K562 (cell line): ENCODE measurements around the gene CHPF. TPM values are rescaled to one million over a fixed set of nuclear protein-coding genes. Genes with fewer than 3 reads are reported as not detected.

Experiments
- ATAC-seq: fragments of 200-7000 bp; cut with Tn5 transposase; 3 replicates; pipeline ENCODE4 v1.9.1; 2020; ENCODE audit warnings: moderate library complexity
- BruUV-seq: library from RNA; stranded (reverse); fragments of 400-500 nt; replicated peaks from 2 replicates; lab custom pipeline; 2021; lab: Mats Ljungman, UMichigan
- CTCF ChIA-PET: fragments of 300-600 bp; formaldehyde crosslinking; extraction: SDS; loops from one replicate; lab custom pipeline; 2021; ENCODE audit warnings: low intra/inter-chr PET ratio; lab: Yijun Ruan, JAX
- POLR2A ChIA-PET: fragments of 300-600, 350-650 bp; sonication (Branson Sonifier 250); formaldehyde crosslinking; extraction: SDS; loops from one replicate; lab custom pipeline; 2021; ENCODE audit warnings: antibody characterized with exemption, inconsistent platforms; lab: Yijun Ruan, JAX
- DNase-seq, 4 experiments: peaks; one replicate each; pipeline versions ENCODE4 v3.0.0 to v3.0.0-alpha.2; 2011 to 2018; ENCODE audit warnings: low spot score in 3 of 4, mixed read lengths in 3 of 4; ENCODE audit errors: extremely low read depth in 1 of 4
- FAIRE-seq: peaks from 2 replicates; lab custom pipeline; 2011; peaks lifted over from hg19 to GRCh38; lab: Jason Lieb, UNC
- H2AFZ ChIP-seq: 2 replicates; pipeline ENCODE4 v1.6.0; 2011; ENCODE audit warnings: low read depth, low read length, control low read depth, inconsistent platforms
- H3K27ac ChIP-seq: fragments of 200-600 bp; 3 replicates; pipeline ENCODE4 v1.8.0; 2011; ENCODE audit warnings: low read depth, mild to moderate bottlenecking, control low read depth, inconsistent platforms, low read length, moderate library complexity, mixed read lengths; ENCODE audit errors: extremely low read depth
- H3K27me3 ChIP-seq, 2 experiments: fragments of 300-600 bp in 1 of 2; 2 replicates in 1 of 2; 3 replicates in 1 of 2; pipeline versions ENCODE4 v1.6.0 to v1.8.0; 2011; ENCODE audit warnings: inconsistent platforms in 2 of 2, low read length in 2 of 2, mild to moderate bottlenecking in 1 of 2, mixed read lengths in 1 of 2, moderate library complexity in 1 of 2; ENCODE audit not compliant: control insufficient read depth in 2 of 2, insufficient read depth in 2 of 2
- H3K36me3 ChIP-seq: fragments of 300-600 bp; 3 replicates; pipeline ENCODE4 v1.8.0; 2011; ENCODE audit warnings: mild to moderate bottlenecking, low read length, inconsistent platforms; ENCODE audit not compliant: control insufficient read depth, insufficient read depth
- H3K4me1 ChIP-seq, 2 experiments: fragments of 200-600 bp in 1 of 2; replicated peaks in 1 of 2; 2 replicates in 1 of 2; 3 replicates in 1 of 2; pipeline versions ENCODE4 v1.5.1 to v1.8.0; 2011; ENCODE audit warnings: inconsistent platforms in 2 of 2, low read length in 2 of 2, mild to moderate bottlenecking in 1 of 2, mixed read lengths in 1 of 2, moderate library complexity in 1 of 2; ENCODE audit not compliant: control insufficient read depth in 2 of 2, insufficient read depth in 2 of 2
- H3K4me2 ChIP-seq: 2 replicates; pipeline ENCODE4 v1.6.1; 2011; ENCODE audit warnings: low read length, control low read depth, inconsistent platforms, mixed read lengths; ENCODE audit not compliant: insufficient read depth
- H3K4me3 ChIP-seq: fragments of 200-600 bp; sonication (generic), shearing (Covaris generic); 2 replicates; pipeline ENCODE4 v1.5.1; 2016; ENCODE audit warnings: control low read depth, inconsistent platforms
- H3K79me2 ChIP-seq: fragments of 200-600 bp; 3 replicates; pipeline ENCODE4 v1.8.0; 2011; ENCODE audit warnings: low read length, inconsistent platforms; ENCODE audit not compliant: control insufficient read depth, insufficient read depth
- H3K9ac ChIP-seq, 2 experiments: 2 replicates each; pipeline versions ENCODE4 v1.6.0 to v1.6.1; 2011; ENCODE audit warnings: low read depth in 2 of 2, low read length in 2 of 2, control low read depth in 1 of 2, inconsistent platforms in 1 of 2, mild to moderate bottlenecking in 1 of 2, mixed read lengths in 1 of 2; ENCODE audit not compliant: insufficient read depth in 1 of 2
- H3K9me1 ChIP-seq: one replicate; pipeline ENCODE4 v1.6.0; 2011; ENCODE audit warnings: inconsistent platforms, mild to moderate bottlenecking, low read length, moderate library complexity; ENCODE audit not compliant: control insufficient read depth, insufficient read depth
- H3K9me3 ChIP-seq: replicated peaks from 2 replicates; pipeline ENCODE4 v1.5.1; 2011; ENCODE audit warnings: low read depth, low read length, inconsistent platforms; ENCODE audit not compliant: control insufficient read depth, insufficient read depth
- H4K20me1 ChIP-seq: replicated peaks from 2 replicates; pipeline ENCODE4 v1.6.1; 2011; ENCODE audit warnings: low read length, inconsistent platforms, mixed read lengths; ENCODE audit not compliant: control insufficient read depth, insufficient read depth
- GTF2F1 ChIP-seq: IDR thresholded peaks from 2 replicates; pipeline ENCODE4 v1.6.1; 2011; ENCODE audit warnings: low read depth, low read length, improper control_type of control experiment
- MAZ ChIP-seq, 2 experiments: fragments of 450-650 bp in 1 of 2; sonication (generic) in 1 of 2; formaldehyde crosslinking; IDR thresholded peaks in 1 of 2; conservative IDR thresholded peaks in 1 of 2; 2 replicates each; pipeline versions ENCODE4 v1.4.0 to v1.5.0; 2020; ENCODE audit warnings: mild to moderate bottlenecking in 1 of 2, missing genetic modification reagents in 1 of 2
- PHF8 ChIP-seq: fragments of 200-600 bp; sonication (generic); IDR thresholded peaks from 2 replicates; pipeline ENCODE4 v1.6.1; 2012; ENCODE audit warnings: mixed run types, mild to moderate bottlenecking, inconsistent platforms, low read length, moderate library complexity, borderline replicate concordance
- SREBF2 ChIP-seq: sonication (generic); formaldehyde crosslinking; IDR thresholded peaks from 2 replicates; pipeline ENCODE4 v1.4.0; 2020; ENCODE audit warnings: mild to moderate bottlenecking, missing genetic modification reagents
- TCF3 ChIP-seq: sonication (generic); formaldehyde crosslinking; IDR thresholded peaks from 2 replicates; pipeline ENCODE4 v1.4.0; 2020; ENCODE audit warnings: mild to moderate bottlenecking, missing genetic modification reagents
- THRAP3 ChIP-seq: fragments of 450-650 bp; IDR thresholded peaks from 2 replicates; pipeline ENCODE4 v1.6.1; 2016; ENCODE audit warnings: mild to moderate bottlenecking, inconsistent platforms, borderline replicate concordance
- ZFP36 ChIP-seq: fragments of 150-350 bp; IDR thresholded peaks from 2 replicates; pipeline ENCODE4 v1.6.1; 2018; ENCODE audit warnings: low read length, low read depth; ENCODE audit not compliant: partially characterized antibody
- WGBS: fragments of 100-300 bp; shearing (Covaris generic); methylation state at CpG from one replicate; pipeline ENCODE4 v1.1.6; 2016; ENCODE audit warnings: low coverage, mixed read lengths; ENCODE audit not compliant: insufficient coverage; ENCODE audit errors: missing lambda C conversion rate; 5-methylcytosine and 5-hydroxymethylcytosine counted together
- in situ Hi-C: fragments of 300-500 bp; cut with MboI; formaldehyde crosslinking; loops from 4 replicates; pipeline ENCODE4 v1.15.0; 2018; ENCODE audit warnings: inconsistent platforms, mixed read lengths
- intact Hi-C: fragments of 100-400 bp; cut with micrococcal nuclease; formaldehyde crosslinking; loops from 2 replicates; pipeline ENCODE4 v1.14.2; 2022
- polyA plus RNA-seq, 8 experiments: library from polyadenylated mRNA; depleted of rRNA in 4 of 8; stranded (reverse) in 5 of 8; unstranded in 3 of 8; fragments of >200 nt; fragmentation: Nextera tagmentation in 2 of 8; fragmentation: Illumina TruSeq in 1 of 8; extraction: Ambion mirVana in 2 of 8; extraction: Trizol in 1 of 8; gene quantifications; 2 replicates each; pipeline versions ENCODE4 v1.2.1 to v1.2.3, GENCODE V29; 2011 to 2014; ENCODE audit warnings: inconsistent platforms in 1 of 8, missing spikeins in 1 of 8
- total RNA-seq, 7 experiments: library from RNA; depleted of rRNA in 6 of 7; stranded (reverse); fragments of >200 nt in 6 of 7; fragmentation: Illumina TruSeq in 2 of 7; extraction: Trizol in 2 of 7; gene quantifications; 2 replicates each; pipeline versions ENCODE4 v1.2.1 to v1.2.3, GENCODE V29; 2011 to 2021; ENCODE audit warnings: low replicate concordance in 1 of 7

The CHPF gene
- total and polyA plus RNA-seq, 9 of the 15 experiments (the other 6 are each of a cell fraction or from before 2014, with no cell fraction given) = 0.15 to 57.2 (median 7.9) TPM

GRCh38 chr2:219502618-219503017 lies 41.0 kb downstream of the CHPF start:
- H3K27me3 ChIP-seq = no peaks in the 10 kb centered on the region
- ATAC-seq = no peak
- ChIA-PET CTCF (no interaction called here), POLR2A (no interaction called here)
- H3K79me2 ChIP-seq = peaks cover 45% of the 10 kb centered on the region
- peak overlapping the region; percentile 77; the same call in 1 of the 2 replicates for H3K4me2 ChIP-seq
- TF ChIP-seq ZFP36 (peak; percentile 67), THRAP3 (no peak)
- no peaks in the 10 kb centered on the region for H3K9me1 ChIP-seq
- peak; percentile 23 for FAIRE-seq
- no TSS peak for BruUV-seq
- H3K9ac ChIP-seq = peak overlapping the region; percentile 11 to 52; a peak in 2 of 4 replicates
- H3K9me3 ChIP-seq = no peaks in the 10 kb centered on the region
- H3K27ac ChIP-seq = peak overlapping the region; percentile 53; the same call in 2 of the 3 replicates
- in situ Hi-C loops (no loop called here), intact Hi-C loops (no loop called here)
- H3K36me3 ChIP-seq = peaks cover 49% of the 10 kb centered on the region; the same call in 2 of the 3 replicates
- no peak for DNase-seq
- no peaks in the 10 kb centered on the region for H4K20me1 ChIP-seq
- no peak overlapping the region for H3K4me3 ChIP-seq
- H2AFZ ChIP-seq = no peak overlapping the region
- peaks cover 36 to 63% of the 10 kb centered on the region in 2 experiments for H3K4me1 ChIP-seq

- Histone ChIP-seq H3K36me3 (peaks cover 42% of the 10 kb centered on the region; the same call in 2 of the 3 replicates), H2AFZ (no peak overlapping the region), H3K9me3 (no peaks in the 10 kb centered on the region), H3K4me3 (peak overlapping the region; percentile 30), H4K20me1 (no peaks in the 10 kb centered on the region), H3K4me1 (peaks cover 37 to 63% of the 10 kb centered on the region in 2 experiments), H3K79me2 (peaks cover 50% of the 10 kb centered on the region), H3K27ac (peak overlapping the region; percentile 53; the same call in 2 of the 3 replicates), H3K4me2 (peak overlapping the region; percentile 77), H3K27me3 (no peaks in the 10 kb centered on the region), H3K9me1 (no peaks in the 10 kb centered on the region), H3K9ac (peak overlapping the region; percentile 52 to 92)
- ATAC-seq = no peak
- intact Hi-C loops (no loop called here), in situ Hi-C loops (no loop called here)
- ChIA-PET CTCF (no interaction called here), POLR2A (interaction anchor here (1.6 to 4.9 kb wide), 2 partner anchors 7 to 10 kb away, joined by 5 to 37 read pairs; no protein-coding TSS in a partner anchor)
- WGBS = 25% methylated on average over 6 of the region's 14 CpGs
- no TSS peak for BruUV-seq
- DNase-seq = no peak
- FAIRE-seq = no peak
- TF ChIP-seq MAZ (CRISPR knock-in tag; conservative IDR thresholded peaks at IDR 0.05 in 1 of 2, IDR thresholded peaks at IDR 0.05 in 1 of 2) = 0 out of 4 replicates have a peak, but pooled peaks of 1 of the 2 experiments have one; percentile 3
- TF ChIP-seq GTF2F1 = no peak
- no peak for TF ChIP-seq PHF8
- TF ChIP-seq SREBF2 (CRISPR knock-in tag) = no peak
- no peak for TF ChIP-seq TCF3 (CRISPR knock-in tag)
These were observed 41.8 kb downstream of the CHPF start for GRCh38 chr2:219501849-219502248.
